H1 (cell line): ENCODE results near the gene DYSF. TPM values are rescaled to one million over a fixed set of nuclear protein-coding genes. Genes with fewer than 3 reads are reported as not detected.

Experiments
- CTCF ChIA-PET: fragments of 300-600 bp; sonication (Branson Sonifier 250); formaldehyde crosslinking; loops from one replicate; lab custom pipeline; 2021; ENCODE audit not compliant: partially characterized antibody; lab: Charles Lee
- POLR2A ChIA-PET: fragments of 300-600 bp; sonication (Branson Sonifier 250); formaldehyde crosslinking; loops from one replicate; lab custom pipeline; 2021; ENCODE audit warnings: inconsistent platforms; ENCODE audit not compliant: partially characterized antibody; lab: Charles Lee
- DNase-seq, 2 experiments: peaks; one replicate each; pipeline versions ENCODE4 v3.0.0 to v3.0.0-alpha.2; 2010 to 2022; ENCODE audit warnings: low spot score in 2 of 2, low read depth in 1 of 2, mixed read lengths in 1 of 2
- FAIRE-seq: peaks from 2 replicates; lab custom pipeline; 2011; peaks lifted over from hg19 to GRCh38; lab: Jason Lieb, UNC
- H2AFZ ChIP-seq: 2 replicates; pipeline ENCODE4 v1.8.1; 2012; ENCODE audit warnings: low read length, inconsistent platforms
- H2AK5ac ChIP-seq: 2 replicates; pipeline ENCODE4 v1.6.1; 2013; ENCODE audit warnings: low read depth, low read length
- H2BK120ac ChIP-seq: replicated peaks from 2 replicates; pipeline ENCODE3; 2013; ENCODE audit warnings: low read depth, low read length, inconsistent platforms
- H2BK12ac ChIP-seq: 2 replicates; pipeline ENCODE4 v1.6.1; 2013; ENCODE audit warnings: low read depth, low read length
- H2BK15ac ChIP-seq: 2 replicates; pipeline ENCODE4 v1.6.1; 2013; ENCODE audit warnings: low read length
- H2BK20ac ChIP-seq: 2 replicates; pipeline ENCODE4 v1.6.1; 2013; ENCODE audit warnings: low read length
- H2BK5ac ChIP-seq: 2 replicates; pipeline ENCODE4 v1.6.1; 2013; ENCODE audit warnings: low read depth, low read length
- H3K14ac ChIP-seq: 2 replicates; pipeline ENCODE4 v1.6.1; 2013; ENCODE audit warnings: inconsistent platforms; ENCODE audit not compliant: insufficient read length
- H3K18ac ChIP-seq: 2 replicates; pipeline ENCODE4 v1.6.1; 2013; ENCODE audit warnings: low read length; ENCODE audit errors: extremely low read depth
- H3K23ac ChIP-seq: 2 replicates; pipeline ENCODE4 v1.6.1; 2013; ENCODE audit warnings: inconsistent platforms; ENCODE audit not compliant: insufficient read length
- H3K23me2 ChIP-seq: 2 replicates; pipeline ENCODE4 v1.6.1; 2013; ENCODE audit warnings: low read depth, low read length
- H3K27ac ChIP-seq: 2 replicates; pipeline ENCODE4 v1.6.1; 2011; ENCODE audit warnings: low read depth, low read length, inconsistent platforms
- H3K27me3 ChIP-seq, 4 experiments: replicated peaks in 1 of 4; 1 replicate in 1 of 4; 2 replicates in 3 of 4; pipeline versions ENCODE4 v1.6.1 to v1.8.1; 2011 to 2013; ENCODE audit warnings: low read length in 3 of 4, mild to moderate bottlenecking in 3 of 4, inconsistent platforms in 2 of 4, mixed read lengths in 2 of 4, moderate library complexity in 1 of 4; ENCODE audit not compliant: control insufficient read depth in 3 of 4, insufficient read depth in 3 of 4; ENCODE audit errors: extremely low read depth in 1 of 4
- H3K36me3 ChIP-seq, 4 experiments: 2 replicates each; pipeline versions ENCODE4 v1.6.1 to v1.8.1; 2011 to 2013; ENCODE audit warnings: mild to moderate bottlenecking in 4 of 4, low read length in 3 of 4, moderate library complexity in 2 of 4, control low read depth in 1 of 4, inconsistent platforms in 1 of 4; ENCODE audit not compliant: insufficient read depth in 4 of 4, control insufficient read depth in 2 of 4
- H3K4ac ChIP-seq: replicated peaks from 2 replicates; pipeline ENCODE3; 2013; ENCODE audit warnings: low read length, low read depth, mixed read lengths, inconsistent platforms; ENCODE audit not compliant: insufficient read length
- H3K4me1 ChIP-seq, 4 experiments: replicated peaks in 1 of 4; 1 replicate in 1 of 4; 2 replicates in 3 of 4; pipeline versions ENCODE4 v1.6.1 to v1.8.1; 2011 to 2013; ENCODE audit warnings: low read length in 3 of 4, inconsistent platforms in 2 of 4, mixed read lengths in 1 of 4; ENCODE audit not compliant: insufficient read depth in 4 of 4, control insufficient read depth in 3 of 4
- H3K4me2 ChIP-seq, 2 experiments: 2 replicates each; pipeline versions ENCODE4 v1.6.1 to v1.8.1; 2011 to 2013; ENCODE audit warnings: low read depth in 2 of 2, low read length in 2 of 2, control low read depth in 1 of 2, inconsistent platforms in 1 of 2, mild to moderate bottlenecking in 1 of 2; ENCODE audit not compliant: insufficient read depth in 1 of 2
- H3K4me3 ChIP-seq, 4 experiments: fragments of 200-600, 300-600 bp in 1 of 4; sonication (generic), shearing (Covaris generic), sonication (Bioruptor Twin) in 1 of 4; 2 replicates each; pipeline versions ENCODE4 v1.5.1 to v1.8.1; 2011 to 2016; ENCODE audit warnings: low read length in 4 of 4, low read depth in 3 of 4, control low read depth in 2 of 4, inconsistent platforms in 2 of 4, mild to moderate bottlenecking in 2 of 4, mixed read lengths in 1 of 4, moderate library complexity in 1 of 4; ENCODE audit not compliant: insufficient read depth in 2 of 4; ENCODE audit errors: extremely low read depth in 1 of 4
- H3K56ac ChIP-seq: replicated peaks from 2 replicates; pipeline ENCODE3; 2013; ENCODE audit warnings: low read depth, mild to moderate bottlenecking, mixed read lengths, low read length, inconsistent platforms; ENCODE audit not compliant: insufficient read length
- H3K79me1 ChIP-seq: 2 replicates; pipeline ENCODE4 v1.6.1; 2013; ENCODE audit warnings: low read depth, low read length, control low read depth
- H3K79me2 ChIP-seq, 2 experiments: 2 replicates each; pipeline versions ENCODE4 v1.6.1 to v1.8.1; 2012 to 2013; ENCODE audit warnings: low read length in 2 of 2, mild to moderate bottlenecking in 2 of 2, inconsistent platforms in 1 of 2; ENCODE audit not compliant: insufficient read depth in 2 of 2, control insufficient read depth in 1 of 2
- H3K9ac ChIP-seq, 4 experiments: replicated peaks in 1 of 4; 1 replicate in 1 of 4; 2 replicates in 3 of 4; pipeline versions ENCODE4 v1.6.1 to v1.8.1; 2011 to 2013; ENCODE audit warnings: low read depth in 3 of 4, low read length in 3 of 4, control low read depth in 2 of 4, mild to moderate bottlenecking in 2 of 4, moderate library complexity in 2 of 4, inconsistent platforms in 1 of 4; ENCODE audit errors: extremely low read depth in 1 of 4
- H3K9me3 ChIP-seq, 2 experiments: 2 replicates each; pipeline versions ENCODE4 v1.6.1 to v1.8.1; 2012 to 2013; ENCODE audit warnings: mild to moderate bottlenecking in 2 of 2, moderate library complexity in 2 of 2, control low read depth in 1 of 2, inconsistent platforms in 1 of 2, low read depth in 1 of 2, low read length in 1 of 2, mixed read lengths in 1 of 2; ENCODE audit not compliant: insufficient read depth in 2 of 2
- H4K20me1 ChIP-seq, 2 experiments: replicated peaks in 1 of 2; 2 replicates each; pipeline versions ENCODE3 to v1.8.1; 2011 to 2013; ENCODE audit warnings: inconsistent platforms in 2 of 2, low read length in 2 of 2, mild to moderate bottlenecking in 1 of 2; ENCODE audit not compliant: insufficient read depth in 2 of 2, control insufficient read depth in 1 of 2
- H4K5ac ChIP-seq: 2 replicates; pipeline ENCODE4 v1.6.1; 2013; ENCODE audit warnings: low read length, low read depth, mixed read lengths, inconsistent platforms; ENCODE audit not compliant: insufficient read length
- H4K8ac ChIP-seq: 2 replicates; pipeline ENCODE4 v1.8.0; 2013; ENCODE audit warnings: mild to moderate bottlenecking, moderate library complexity, low read length, inconsistent platforms; ENCODE audit not compliant: insufficient read depth; ENCODE audit errors: extremely low read depth
- H4K91ac ChIP-seq: replicated peaks from 2 replicates; pipeline ENCODE3; 2013; ENCODE audit warnings: low read length, mixed read lengths, inconsistent platforms; ENCODE audit not compliant: insufficient read length
- BACH1 ChIP-seq: IDR thresholded peaks from 2 replicates; pipeline ENCODE4 v1.6.1; 2012; ENCODE audit warnings: low read length, improper control_type of control experiment
- NRF1 ChIP-seq: IDR thresholded peaks from 2 replicates; pipeline ENCODE4 v1.6.1; 2011; ENCODE audit warnings: mild to moderate bottlenecking, low read depth, low read length, improper control_type of control experiment
- WGBS, 2 experiments: shearing (Covaris generic) in 1 of 2; methylation state at CpG; one replicate each; pipeline versions ENCODE4 v1.1.6 to v1.1.7; 2013 to 2015; ENCODE audit warnings: low lambda C conversion rate in 2 of 2, mixed read lengths in 2 of 2, inconsistent platforms in 1 of 2, low coverage in 1 of 2, missing lambda C conversion rate in 1 of 2; ENCODE audit not compliant: insufficient replicate concordance in 2 of 2, insufficient coverage in 1 of 2, insufficient read length in 1 of 2; ENCODE audit errors: extremely low coverage in 1 of 2, missing lambda C conversion rate in 1 of 2; 5-methylcytosine and 5-hydroxymethylcytosine counted together
- polyA plus RNA-seq, 7 experiments: library from polyadenylated mRNA; depleted of rRNA in 3 of 7; stranded (reverse) in 5 of 7; unstranded in 2 of 7; fragments of >200 nt in 5 of 7; fragments of 200-250 nt in 2 of 7; gene quantifications; 1 replicate in 5 of 7; 2 replicates in 1 of 7; 4 replicates in 1 of 7; pipeline versions ENCODE4 v1.2.1 to v1.2.3, GENCODE V29; 2011 to 2013; ENCODE audit warnings: missing spikeins in 2 of 7, mixed read lengths in 2 of 7
- total RNA-seq: library from RNA; stranded (reverse); fragmentation: NEBNext Ultra II Directional; extraction: Animal tissue kit (Norgen Biotek cat#: 25700); gene quantifications from 2 replicates; pipeline ENCODE4 v1.2.1, GENCODE V29; 2021

The DYSF gene
- total and polyA plus RNA-seq, 2 of the 8 experiments (the other 6 are each of a cell fraction or from before 2014, with no cell fraction given): 5.8 to 7.1 TPM

DNA sequence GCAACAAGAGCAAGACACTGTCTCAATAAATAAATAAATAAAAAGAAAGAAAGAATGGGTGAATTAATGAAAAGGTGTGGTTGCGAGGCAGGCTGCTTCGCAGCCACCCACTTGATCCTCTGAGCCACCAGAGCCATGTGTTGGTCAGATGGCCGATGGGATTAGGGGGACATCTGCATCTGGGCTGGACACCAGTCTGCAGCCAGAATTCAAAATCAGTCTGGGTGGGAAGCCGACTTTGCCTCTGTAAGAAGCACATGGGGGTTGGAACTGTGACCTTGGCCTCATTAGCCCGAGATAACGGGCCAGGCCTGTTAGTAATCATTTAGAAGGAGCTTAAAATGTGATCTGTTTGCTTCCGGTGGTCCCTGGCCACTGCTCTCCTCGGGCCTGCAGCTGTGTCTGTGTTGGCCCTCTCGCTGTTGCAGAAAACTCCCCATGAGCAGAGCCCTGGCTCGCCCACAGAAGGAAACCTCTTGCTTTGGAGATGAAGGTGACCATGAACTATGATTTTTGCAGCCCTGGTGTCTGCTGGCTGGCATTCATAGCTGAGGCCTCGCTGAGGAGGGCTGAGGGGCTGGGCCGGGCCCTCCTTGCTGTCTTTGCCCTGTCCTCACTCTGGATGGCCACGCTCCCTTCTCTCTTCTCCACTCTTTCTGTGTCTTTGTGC is 94.4 kb downstream of the DYSF start:
- 85% methylated on average over 12 of the region's 13 CpGs; no CpG with 5 or more reads in 1 of the 2 experiments for WGBS, 2 experiments
- H3K23ac ChIP-seq: no peak overlapping the region
- POLR2A ChIA-PET: no interaction called here

More for the DNA sequence above, 94.4 kb downstream of the DYSF start:
- no peak overlapping the region for H4K5ac ChIP-seq
- no peak for FAIRE-seq
- no peaks in the 10 kb centered on the region for H3K79me2 ChIP-seq
- no peak overlapping the region for H2AFZ ChIP-seq
- no peaks in the 10 kb centered on the region for H3K4me1 ChIP-seq
- no peak overlapping the region for H3K14ac ChIP-seq
- no peaks in the 10 kb centered on the region for H3K36me3 ChIP-seq
- no peak overlapping the region for H2BK5ac ChIP-seq
- H4K8ac ChIP-seq: no peak overlapping the region
- H3K27ac ChIP-seq: no peak overlapping the region
- no peak overlapping the region for H3K18ac ChIP-seq
- no peak overlapping the region for H3K56ac ChIP-seq
- H3K23me2 ChIP-seq: no peaks in the 10 kb centered on the region
- no peak overlapping the region for H2BK120ac ChIP-seq
- H2BK15ac ChIP-seq: no peak overlapping the region
- TF ChIP-seq NRF1 (no peak), BACH1 (no peak)
- TF ChIP-seq, all 59 proteins: peak for 0
- H2BK12ac ChIP-seq: no peak overlapping the region
- H3K4me3 ChIP-seq: no peak overlapping the region
- CTCF ChIA-PET: interaction anchor here (0.6 to 22.8 kb wide), 31 partner anchors 9 to 1033 kb away, joined by 3 to 386 read pairs (median 5); no protein-coding TSS in a partner anchor
- H3K27me3 ChIP-seq: no peaks in the 10 kb centered on the region
- H2BK20ac ChIP-seq: no peak overlapping the region
- no peaks in the 10 kb centered on the region for H4K20me1 ChIP-seq
- no peak overlapping the region for H3K9ac ChIP-seq
- no peak overlapping the region for H2AK5ac ChIP-seq
- H3K4ac ChIP-seq: no peak overlapping the region
- H3K9me3 ChIP-seq: peaks cover 0 to 7% of the 10 kb centered on the region in 2 experiments; a peak in 1 of 4 replicates
- no peak for DNase-seq
- no peak overlapping the region for H4K91ac ChIP-seq
- H3K4me2 ChIP-seq: no peak overlapping the region
- no peaks in the 10 kb centered on the region for H3K79me1 ChIP-seq
